HepG2 (cell line): ENCODE results near the gene PPP1R9A. TPM values are rescaled to one million over a fixed set of nuclear protein-coding genes. Genes with fewer than 3 reads are reported as not detected.

Experiments used
- BRCA1 ChIP-seq: sonication (generic); formaldehyde crosslinking; IDR thresholded peaks from 2 replicates; pipeline ENCODE4 v1.4.0; 2020; ENCODE audit warnings: missing genetic modification reagents
- E2F2 ChIP-seq: sonication (generic); formaldehyde crosslinking; IDR thresholded peaks from 2 replicates; pipeline ENCODE4 v1.4.0; 2020; ENCODE audit warnings: missing genetic modification reagents, borderline replicate concordance
- HNF1B ChIP-seq: sonication (generic); formaldehyde crosslinking; IDR thresholded peaks from 2 replicates; pipeline ENCODE4 v1.5.1; 2020; ENCODE audit warnings: mild to moderate bottlenecking, moderate library complexity, missing genetic modification reagents
- NFYB ChIP-seq: sonication (generic); formaldehyde crosslinking; IDR thresholded peaks from 2 replicates; pipeline ENCODE4 v1.4.0; 2020; ENCODE audit warnings: missing genetic modification reagents
- RNF219 ChIP-seq: sonication (generic); formaldehyde crosslinking; IDR thresholded peaks from 2 replicates; pipeline ENCODE4 v1.5.0; 2020; ENCODE audit warnings: mild to moderate bottlenecking, missing genetic modification reagents
- SKI ChIP-seq: fragments of 450-650 bp; IDR thresholded peaks from one replicate; pipeline ENCODE4 v1.6.1; 2018; ENCODE audit warnings: mild to moderate bottlenecking; ENCODE audit not compliant: partially characterized antibody
- SP5 ChIP-seq: IDR thresholded peaks from 2 replicates; pipeline ENCODE4 v1.6.1; 2016; ENCODE audit warnings: low read depth, borderline replicate concordance
- ZBTB44 ChIP-seq: sonication (generic); formaldehyde crosslinking; IDR thresholded peaks from 2 replicates; pipeline ENCODE4 v1.4.0; 2020; ENCODE audit warnings: missing genetic modification reagents
- ZBTB7B ChIP-seq: sonication (generic); formaldehyde crosslinking; IDR thresholded peaks from 2 replicates; pipeline ENCODE4 v1.4.0; 2020; ENCODE audit warnings: missing genetic modification reagents
- ZNF484 ChIP-seq: sonication (generic); formaldehyde crosslinking; IDR thresholded peaks from 2 replicates; pipeline ENCODE4 v1.5.1; 2020; ENCODE audit warnings: mild to moderate bottlenecking, low read depth, missing genetic modification reagents, borderline replicate concordance
- ZNF543 ChIP-seq: sonication (generic); formaldehyde crosslinking; IDR thresholded peaks from 2 replicates; pipeline ENCODE4 v1.4.0; 2020; ENCODE audit warnings: mild to moderate bottlenecking, missing genetic modification reagents
- ZNF652 ChIP-seq: IDR thresholded peaks from 2 replicates; pipeline ENCODE4 v1.6.1; 2016; ENCODE audit warnings: low read depth, borderline replicate concordance
- ZNF687 ChIP-seq: sonication (generic); formaldehyde crosslinking; IDR thresholded peaks from 2 replicates; pipeline ENCODE4 v1.5.1; 2020; ENCODE audit warnings: mild to moderate bottlenecking, missing genetic modification reagents, moderate library complexity
- ZNF704 ChIP-seq: sonication (generic); formaldehyde crosslinking; IDR thresholded peaks from 2 replicates; pipeline ENCODE4 v1.8.1; 2023; ENCODE audit warnings: mild to moderate bottlenecking, inconsistent platforms, moderate library complexity, missing genetic modification reagents, borderline replicate concordance
- ZNF772 ChIP-seq: sonication (generic); formaldehyde crosslinking; IDR thresholded peaks from 2 replicates; pipeline ENCODE4 v1.5.0; 2020; ENCODE audit warnings: mild to moderate bottlenecking, missing genetic modification reagents
- polyA plus RNA-seq, 8 experiments: library from polyadenylated mRNA; depleted of rRNA in 3 of 8; stranded (reverse) in 7 of 8; unstranded in 1 of 8; fragments of >200 nt; fragmentation: Illumina TruSeq in 4 of 8; extraction: Trizol in 4 of 8; gene quantifications; 2 replicates each; pipeline versions ENCODE4 v1.2.1 to v1.2.3, GENCODE V29; 2011 to 2016; ENCODE audit warnings: low read depth in 4 of 8, missing spikeins in 1 of 8, mixed read lengths in 1 of 8; ENCODE audit not compliant: insufficient read depth in 1 of 8
- total RNA-seq, 5 experiments: library from RNA; depleted of rRNA; stranded (reverse); fragments of >200 nt; fragmentation: Illumina TruSeq; extraction: Trizol; gene quantifications; 2 replicates each; pipeline ENCODE4 v1.2.3, GENCODE V29; 2016; ENCODE audit warnings: low read depth in 1 of 5

PPP1R9A gene
- total and polyA plus RNA-seq, 2 of the 13 experiments (the other 11 are each of a cell fraction or from before 2014, with no cell fraction given): 11.4 to 31.9 TPM

GRCh38 chr7:94969434-94970084 is 62.2 kb downstream of the PPP1R9A start (continued):
- no peak for TF ChIP-seq ZBTB44 (CRISPR knock-in tag)
- TF ChIP-seq E2F2 (CRISPR knock-in tag): no peak
- no peak for TF ChIP-seq ZNF484 (CRISPR knock-in tag)
- TF ChIP-seq ZBTB7B (CRISPR knock-in tag): peak; percentile 51; the same call in 1 of the 2 replicates
- TF ChIP-seq NFYB (CRISPR knock-in tag): 0 out of 2 replicates have a peak, but pooled peaks have one; percentile 14
- no peak for TF ChIP-seq BRCA1
- no peak for TF ChIP-seq SKI
- peak; percentile 93 for TF ChIP-seq SP5 (CRISPR knock-in tag)
- TF ChIP-seq HNF1B (CRISPR knock-in tag): no peak
- no peak for TF ChIP-seq ZNF772 (CRISPR knock-in tag)
- TF ChIP-seq ZNF543 (CRISPR knock-in tag): no peak
- no peak for TF ChIP-seq RNF219 (CRISPR knock-in tag)
- no peak for TF ChIP-seq ZNF704 (CRISPR knock-in tag)
- peak; percentile 58; the same call in 1 of the 2 replicates for TF ChIP-seq ZNF687 (CRISPR knock-in tag)
- no peak for TF ChIP-seq ZNF652
